Uterine smooth muscle cell (primary cell): ENCODE measurements around the gene DYDC2. TPM values are rescaled to one million over a fixed set of nuclear protein-coding genes. Genes with fewer than 3 reads are reported as not detected.

Experiments
- total RNA-seq: library from RNA; depleted of rRNA; stranded (reverse); fragments of >200 nt; gene quantifications from 2 replicates; pipeline ENCODE4 v1.2.3, GENCODE V29; 2014

Gene DYDC2, protein sequence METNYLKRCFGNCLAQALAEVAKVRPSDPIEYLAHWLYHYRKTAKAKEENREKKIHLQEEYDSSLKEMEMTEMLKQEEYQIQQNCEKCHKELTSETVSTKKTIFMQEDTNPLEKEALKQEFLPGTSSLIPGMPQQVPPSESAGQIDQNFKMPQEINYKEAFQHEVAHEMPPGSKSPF
- total RNA-seq = not detected in 2 replicates

GRCh38 chr10:80356563-80356988 is at the start of gene DYDC2, which contains the start of gene DYDC1:
Gene DYDC2 (plus strand): TSS chr10:80356781. CDS start chr10:80362444, 5,663 bp downstream.
Gene DYDC1 (minus strand): TSS chr10:80356755. CDS start chr10:80352601, 4,154 bp downstream.

DNA sequence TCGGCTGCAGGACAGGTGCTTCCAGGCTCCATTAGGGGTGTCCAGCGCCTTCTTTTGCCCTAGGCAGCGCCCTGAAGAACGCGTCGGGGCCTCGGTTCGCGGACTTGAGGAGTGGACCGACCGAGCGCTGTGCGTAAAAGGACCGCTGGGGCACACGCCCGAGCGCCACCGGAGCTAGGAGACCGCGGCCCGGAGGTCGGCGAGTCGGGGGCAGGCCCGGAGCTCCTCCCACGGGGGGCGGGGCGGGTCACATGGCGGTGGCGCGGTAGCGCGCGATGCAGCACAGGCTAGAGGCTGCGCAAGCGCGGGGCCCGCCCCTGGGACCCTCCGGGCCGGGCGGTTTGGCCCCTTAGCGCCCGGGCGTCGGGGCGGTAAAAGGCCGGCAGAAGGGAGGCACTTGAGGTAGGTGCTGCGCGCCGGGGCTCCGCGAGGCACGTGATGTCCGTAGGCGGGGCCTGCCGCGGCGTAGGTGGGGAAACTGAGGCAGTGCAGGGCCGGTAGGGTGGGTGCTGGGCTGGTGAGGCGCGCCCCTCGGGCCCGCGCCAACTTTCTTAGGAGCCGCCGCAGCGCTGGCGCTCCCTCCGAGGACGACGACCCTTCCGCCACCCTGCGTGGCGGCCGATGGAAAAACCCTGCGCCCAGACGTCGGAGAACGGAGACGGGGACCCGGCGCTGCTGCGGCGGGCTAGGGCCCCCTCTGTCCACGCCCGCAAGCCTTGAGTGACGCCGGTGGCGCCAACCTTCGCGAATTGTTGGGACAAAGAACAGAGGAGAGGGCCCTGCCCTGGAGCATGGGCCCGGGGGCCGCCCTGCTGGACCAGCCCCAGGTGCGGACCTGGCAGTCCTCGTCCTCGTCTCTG is 51.9 kb downstream of the DYDC2 start, which contains the start of gene PRXL2A:
TSS of gene PRXL2A (plus strand) at position 310 of the 860 bp plus-strand sequence. CDS start 11,917 bp downstream, outside the sequence.

Other genes starting within 250 kb of the DYDC2 start
- gene PLAC9, start 224.1 kb upstream of the DYDC2 start, total RNA-seq = 1.9 and 6.9 TPM in 2 replicates
- gene ANXA11, start 151.2 kb upstream of the DYDC2 start, total RNA-seq = 54.7 and 55.5 TPM in 2 replicates
- gene MAT1A, start 67.1 kb upstream of the DYDC2 start, total RNA-seq = not detected in 2 replicates
- not detected in 2 replicates for gene DYDC1, start within 50 bp of the DYDC2 start, total RNA-seq
- gene PRXL2A, start 51.8 kb downstream of the DYDC2 start, total RNA-seq = 14.9 and 29.5 TPM in 2 replicates
- gene TSPAN14, start 97.5 kb downstream of the DYDC2 start, total RNA-seq = 13.0 and 21.6 TPM in 2 replicates
- not detected in 2 replicates for gene SH2D4B, start 181.1 kb downstream of the DYDC2 start, total RNA-seq